Neuronal stem cell (in vitro differentiated cells): ENCODE data around the gene UNC13C.

Source experiments
- DNase-seq: peaks from one replicate; pipeline ENCODE4 v3.0.0-alpha.2; 2013; ENCODE audit warnings: low spot score
- H2AFZ ChIP-seq: one replicate; pipeline ENCODE4 v1.6.1; 2013; ENCODE audit warnings: mild to moderate bottlenecking, low read length, inconsistent platforms
- H2AK5ac ChIP-seq: 2 replicates; pipeline ENCODE4 v1.6.1; 2013; ENCODE audit warnings: low read depth, mild to moderate bottlenecking, inconsistent platforms, low read length, moderate library complexity, mixed read lengths
- H2BK120ac ChIP-seq: 2 replicates; pipeline ENCODE4 v1.6.1; 2013; ENCODE audit warnings: low read depth, mild to moderate bottlenecking, inconsistent platforms, low read length, moderate library complexity, mixed read lengths
- H2BK12ac ChIP-seq: one replicate; pipeline ENCODE4 v1.6.1; 2013; ENCODE audit warnings: low read length, inconsistent platforms
- H2BK15ac ChIP-seq: 2 replicates; pipeline ENCODE4 v1.6.1; 2013; ENCODE audit warnings: mild to moderate bottlenecking, low read length, inconsistent platforms, mixed read lengths
- H2BK5ac ChIP-seq: one replicate; pipeline ENCODE4 v1.6.1; 2013; ENCODE audit warnings: inconsistent platforms, mild to moderate bottlenecking, low read length, moderate library complexity
- H3K14ac ChIP-seq: one replicate; pipeline ENCODE4 v1.6.1; 2013; ENCODE audit warnings: low read length, inconsistent platforms
- H3K18ac ChIP-seq: 2 replicates; pipeline ENCODE4 v1.6.1; 2013; ENCODE audit warnings: low read length, inconsistent platforms
- H3K23ac ChIP-seq: 2 replicates; pipeline ENCODE4 v1.6.1; 2013; ENCODE audit warnings: low read depth, mild to moderate bottlenecking, mixed read lengths, low read length, inconsistent platforms; ENCODE audit not compliant: poor library complexity
- H3K27ac ChIP-seq: replicated peaks from 3 replicates; pipeline ENCODE4 v1.5.1; 2013; ENCODE audit warnings: low read length, inconsistent platforms
- H3K27me3 ChIP-seq, 3 experiments: 2 replicates each; pipeline ENCODE4 v1.6.1; 2013; ENCODE audit warnings: low read length in 3 of 3, mild to moderate bottlenecking in 2 of 3, inconsistent platforms in 1 of 3, low read depth in 1 of 3, mixed read lengths in 1 of 3, moderate library complexity in 1 of 3; ENCODE audit not compliant: control insufficient read depth in 3 of 3, insufficient read depth in 3 of 3
- H3K36me3 ChIP-seq, 2 donors: replicated peaks in 1 of 2; 2 replicates each; pipeline ENCODE4 v1.6.1; 2013; ENCODE audit warnings: low read length in 2 of 2; ENCODE audit not compliant: control insufficient read depth in 2 of 2, insufficient read depth in 2 of 2
- H3K4ac ChIP-seq: 2 replicates; pipeline ENCODE4 v1.6.1; 2013; ENCODE audit warnings: inconsistent platforms, mild to moderate bottlenecking, low read length, moderate library complexity
- H3K4me1 ChIP-seq, 2 donors: 1 replicate in 1 of 2; 2 replicates in 1 of 2; pipeline ENCODE4 v1.6.1; 2013; ENCODE audit warnings: low read length in 2 of 2, low read depth in 1 of 2; ENCODE audit not compliant: control insufficient read depth in 2 of 2, insufficient read depth in 1 of 2
- H3K4me2 ChIP-seq: one replicate; pipeline ENCODE4 v1.6.1; 2013; ENCODE audit warnings: mild to moderate bottlenecking, low read length, inconsistent platforms; ENCODE audit not compliant: insufficient read depth, poor library complexity, severe bottlenecking
- H3K4me3 ChIP-seq, 2 donors: 2 replicates each; pipeline ENCODE4 v1.5.1; 2013; ENCODE audit warnings: low read length in 2 of 2, mild to moderate bottlenecking in 2 of 2, inconsistent platforms in 1 of 2, moderate library complexity in 1 of 2
- H3K79me1 ChIP-seq: one replicate; pipeline ENCODE4 v1.6.1; 2013; ENCODE audit warnings: low read depth, mild to moderate bottlenecking, inconsistent platforms, low read length, moderate library complexity
- H3K9ac ChIP-seq: one replicate; pipeline ENCODE4 v1.6.1; 2013; ENCODE audit warnings: mild to moderate bottlenecking, low read depth, low read length, inconsistent platforms; ENCODE audit not compliant: poor library complexity
- H3K9me3 ChIP-seq, 2 donors: replicated peaks in 1 of 2; 2 replicates each; pipeline versions ENCODE3 to v1.6.1; 2013; ENCODE audit warnings: low read length in 2 of 2, mild to moderate bottlenecking in 2 of 2, inconsistent platforms in 1 of 2, low read depth in 1 of 2, mixed read lengths in 1 of 2, moderate library complexity in 1 of 2; ENCODE audit not compliant: control insufficient read depth in 2 of 2, insufficient read depth in 1 of 2
- H4K8ac ChIP-seq: one replicate; pipeline ENCODE4 v1.6.1; 2013; ENCODE audit warnings: low read depth, mild to moderate bottlenecking, inconsistent platforms, low read length, moderate library complexity
- H4K91ac ChIP-seq: one replicate; pipeline ENCODE4 v1.6.1; 2013; ENCODE audit warnings: low read length, low read depth, mild to moderate bottlenecking, inconsistent platforms; ENCODE audit not compliant: poor library complexity
- WGBS, 2 donors: extraction: QIAGEN DNeasy Blood & Tissue Kit; methylation state at CpG; one replicate each; pipeline ENCODE4 v1.1.7; 2013; ENCODE audit warnings: missing lambda C conversion rate in 2 of 2, mixed read lengths in 1 of 2; ENCODE audit not compliant: insufficient read length in 2 of 2, insufficient replicate concordance in 1 of 2; ENCODE audit errors: extremely low coverage in 2 of 2; 5-methylcytosine and 5-hydroxymethylcytosine counted together

Gene UNC13C

DNA sequence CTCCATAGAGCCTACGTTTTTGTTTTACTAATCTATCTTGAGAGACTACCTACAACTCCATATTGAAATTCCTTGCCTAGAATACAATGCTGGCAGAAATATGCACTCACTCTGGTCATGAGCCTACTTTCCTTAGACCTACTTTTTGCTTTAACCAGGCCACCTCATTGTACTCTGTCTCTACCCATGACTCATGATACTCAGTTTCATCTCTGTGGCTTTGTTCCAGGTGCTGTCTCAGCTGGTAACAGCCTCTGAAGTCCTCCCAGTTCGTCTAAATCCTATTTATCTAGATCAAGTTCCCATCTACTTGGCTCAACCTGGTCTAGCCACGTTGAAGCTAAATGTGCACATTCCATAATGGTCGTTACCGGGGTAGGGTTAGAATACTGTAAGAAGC is 682.1 kb downstream of the UNC13C start:
- no CpG with 5 or more reads among the region's 5 CpGs for WGBS, 2 donors
- no peaks in the 10 kb centered on the region for H3K9me3 ChIP-seq
- H2BK15ac ChIP-seq: no peak overlapping the region

DNA sequence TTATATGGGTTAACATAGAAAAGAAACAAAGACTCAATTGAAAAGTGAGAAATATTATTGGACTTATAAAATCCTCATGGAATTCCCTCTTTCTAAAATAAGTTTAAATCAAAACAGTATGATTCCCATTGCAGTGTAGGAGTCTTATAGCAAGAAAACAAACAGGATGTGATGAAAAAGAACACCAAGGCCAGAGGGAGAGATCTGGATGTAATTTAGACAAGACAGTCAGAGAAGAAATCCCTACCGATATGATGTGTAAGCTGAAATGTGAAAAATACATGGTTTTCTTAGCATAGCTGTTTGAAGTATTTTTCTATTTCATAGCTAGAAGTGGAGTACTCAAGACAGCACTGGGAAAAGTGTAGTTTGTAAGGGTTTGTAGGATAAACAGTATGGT is 697.0 kb downstream of the UNC13C start:
- Histone ChIP-seq H3K23ac (no peak overlapping the region), H3K4me1 (peaks cover 0 to 1% of the 10 kb centered on the region in 2 donors), H2BK12ac (no peak overlapping the region), H2BK15ac (no peak overlapping the region), H4K91ac (no peak overlapping the region), H3K4me2 (no peak overlapping the region), H2BK120ac (no peak overlapping the region), H4K8ac (no peak overlapping the region), H3K27me3 (no peaks in the 10 kb centered on the region), H3K18ac (no peak overlapping the region), H3K9ac (no peak overlapping the region), H3K14ac (no peak overlapping the region), H2AFZ (no peak overlapping the region), H3K27ac (no peak overlapping the region), H2BK5ac (no peak overlapping the region), H2AK5ac (no peak overlapping the region), H3K4me3 (no peak overlapping the region), H3K9me3 (no peaks in the 10 kb centered on the region), H3K36me3 (no peaks in the 10 kb centered on the region), H3K4ac (no peak overlapping the region), H3K79me1 (no peaks in the 10 kb centered on the region)
- no peak for DNase-seq
- WGBS, 2 donors: no CpG with 5 or more reads among the region's 1 CpG

More for the DNA sequence above, 682.1 kb downstream of the UNC13C start:
- H3K18ac ChIP-seq: no peak overlapping the region
- no peaks in the 10 kb centered on the region for H3K4me1 ChIP-seq
- H3K4me2 ChIP-seq: no peak overlapping the region
- H2BK12ac ChIP-seq: no peak overlapping the region
- no peak overlapping the region for H2AFZ ChIP-seq
- no peak overlapping the region for H3K4me3 ChIP-seq
- no peak overlapping the region for H3K14ac ChIP-seq
- H2AK5ac ChIP-seq: no peak overlapping the region
- no peaks in the 10 kb centered on the region for H3K36me3 ChIP-seq
- DNase-seq: no peak
- no peak overlapping the region for H3K27ac ChIP-seq
- no peak overlapping the region for H3K9ac ChIP-seq
- H4K91ac ChIP-seq: no peak overlapping the region
- no peaks in the 10 kb centered on the region for H3K27me3 ChIP-seq
- no peak overlapping the region for H3K4ac ChIP-seq
- H2BK5ac ChIP-seq: no peak overlapping the region
- no peak overlapping the region for H2BK120ac ChIP-seq
- H3K79me1 ChIP-seq: no peaks in the 10 kb centered on the region
- no peak overlapping the region for H4K8ac ChIP-seq
- H3K23ac ChIP-seq: no peak overlapping the region

DNA sequence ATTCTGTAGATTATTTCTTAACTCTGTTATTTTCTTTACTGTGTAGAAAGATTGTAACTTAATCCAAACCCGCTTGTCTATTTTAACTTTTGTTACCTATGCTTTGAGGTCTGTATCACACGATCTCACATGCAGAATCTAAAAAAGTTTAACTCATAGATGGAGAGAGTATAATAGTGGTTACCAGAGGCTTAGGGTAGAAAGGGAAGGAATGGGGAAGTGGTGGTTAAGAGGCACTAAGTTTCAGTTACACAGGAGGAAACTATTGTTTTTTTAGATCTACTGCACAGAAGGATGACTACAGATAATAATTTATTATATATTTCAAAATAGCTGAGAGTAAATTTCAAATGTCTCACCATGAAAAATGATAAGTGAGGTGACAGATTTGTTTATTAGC is 703.3 kb downstream of the UNC13C start:
- Histone ChIP-seq H3K36me3 (no peaks in the 10 kb centered on the region), H3K4me3 (no peak overlapping the region), H2BK12ac (no peak overlapping the region), H3K27me3 (no peaks in the 10 kb centered on the region), H3K14ac (no peak overlapping the region), H3K9me3 (no peaks in the 10 kb centered on the region), H4K91ac (no peak overlapping the region), H2AFZ (no peak overlapping the region), H2BK120ac (no peak overlapping the region), H3K79me1 (no peaks in the 10 kb centered on the region), H4K8ac (no peak overlapping the region), H2AK5ac (no peak overlapping the region), H3K4ac (no peak overlapping the region), H3K27ac (no peak overlapping the region), H2BK15ac (no peak overlapping the region), H3K18ac (no peak overlapping the region), H3K4me2 (no peak overlapping the region), H3K4me1 (no peaks in the 10 kb centered on the region), H3K9ac (no peak overlapping the region), H2BK5ac (no peak overlapping the region), H3K23ac (no peak overlapping the region)
- no peak for DNase-seq
- WGBS, 2 donors: no CpG with 5 or more reads among the region's 2 CpGs
